TTC549 (cell line): Measurements from ENCODE around the gene LGALS3BP.
"Not testable (repeated sequence)": the region's sequence is repeated elsewhere in the genome, so short reads cannot be mapped to it uniquely, and the experiment has no call there.

Experiments
- FAIRE-seq: peaks from 2 replicates; lab custom pipeline; 2012; peaks lifted over from hg19 to GRCh38; lab: Jason Lieb, UNC

LGALS3BP gene

DNA sequence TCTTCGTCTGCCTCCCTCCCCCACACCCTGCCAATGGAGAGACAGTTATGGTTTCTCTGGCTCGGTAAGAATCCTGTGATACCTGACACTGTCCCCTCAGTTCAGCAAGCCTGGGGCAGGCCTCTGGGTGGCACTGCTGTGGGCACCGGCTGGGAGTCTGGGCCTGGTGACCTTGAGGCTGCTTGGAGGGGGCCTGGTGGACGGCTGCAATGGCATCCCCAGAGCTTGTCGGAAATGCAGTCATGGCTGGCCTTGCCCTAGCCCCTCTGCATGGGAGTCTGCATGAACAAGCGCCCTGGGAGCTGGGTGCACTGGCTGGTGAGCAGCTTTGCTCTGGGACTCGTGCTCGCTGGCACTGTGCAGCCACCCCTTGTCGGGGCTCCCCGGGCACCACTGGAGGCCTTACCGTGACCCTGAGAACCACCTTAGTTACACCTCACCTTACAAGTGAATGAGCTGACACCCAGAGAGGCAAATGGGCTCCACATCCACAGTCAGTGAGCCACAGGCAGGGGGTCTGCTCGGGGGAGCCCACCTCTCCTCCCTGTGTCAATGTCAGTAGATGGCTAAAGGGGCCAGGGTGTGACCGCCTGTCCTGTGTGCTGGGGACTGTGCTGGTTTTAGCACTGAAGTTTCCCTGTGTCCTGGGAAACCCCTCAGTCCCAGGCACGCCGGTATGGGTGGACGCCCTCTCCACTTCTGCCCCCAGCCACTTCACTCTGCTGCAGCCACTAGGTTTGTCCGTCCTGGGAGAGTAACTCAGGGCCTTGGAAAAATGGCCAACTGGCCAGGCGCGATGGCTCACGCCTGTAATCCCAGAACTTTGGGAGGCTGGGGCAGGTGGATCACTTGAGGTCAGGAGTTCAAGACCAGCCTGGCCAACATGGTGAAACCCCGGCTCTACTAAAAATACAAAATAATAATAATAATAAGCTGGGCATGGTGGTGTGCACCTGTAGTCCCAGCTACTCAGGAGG is 1.4 kb downstream of the LGALS3BP start:
- FAIRE-seq, result no peak

DNA sequence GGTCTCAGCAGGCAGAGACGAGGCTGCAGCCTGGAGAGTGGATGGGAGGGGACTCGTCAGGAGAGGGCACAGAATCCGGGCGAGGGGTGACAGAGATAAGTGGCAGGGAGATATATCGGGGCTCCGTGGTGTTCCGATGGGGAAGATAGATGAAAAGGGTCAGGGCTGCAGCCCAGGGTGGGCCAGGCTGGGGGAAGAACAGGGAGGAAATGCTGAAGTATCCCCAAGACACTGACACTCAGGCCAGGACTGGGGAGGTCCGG is 2.1 kb downstream of the LGALS3BP start:
- FAIRE-seq, result no peak

DNA sequence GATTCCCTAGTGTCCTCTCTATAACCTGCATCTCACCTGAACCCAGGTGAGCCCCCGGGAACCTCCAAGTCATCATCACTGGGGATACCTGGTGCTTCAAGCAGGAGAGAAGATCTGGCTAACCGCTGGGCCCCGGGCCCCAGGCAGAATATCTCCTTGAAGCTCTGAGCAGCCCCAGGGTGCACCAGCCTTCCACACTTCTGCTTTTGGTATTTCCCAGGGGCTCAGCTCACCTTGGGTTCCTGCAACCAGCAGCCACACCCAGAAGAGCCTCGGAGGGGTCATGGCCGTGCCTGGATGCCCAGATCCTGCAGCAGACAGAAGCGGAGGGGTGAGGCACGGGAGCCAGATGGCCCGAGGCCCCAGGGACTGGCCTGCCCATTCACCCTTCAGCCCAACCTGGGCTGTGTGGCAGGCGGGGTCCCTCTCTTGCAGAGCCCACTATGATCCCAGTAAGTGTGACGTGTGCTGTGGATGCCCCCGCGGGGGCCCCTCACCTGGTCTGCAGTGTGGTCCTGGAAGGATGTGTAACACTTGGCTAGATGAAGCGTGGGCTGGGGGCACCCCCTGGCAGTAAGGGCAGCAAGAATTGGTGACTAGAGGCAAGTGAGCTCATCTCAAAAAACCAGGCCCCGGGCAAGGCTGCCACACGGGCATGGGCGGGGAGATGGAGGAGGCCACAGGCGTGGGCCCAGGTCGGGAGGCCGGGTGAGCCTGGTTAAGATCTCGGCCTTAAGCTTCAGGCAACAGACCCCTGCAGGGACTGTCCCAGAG is 2.6 kb downstream of the LGALS3BP start:
- FAIRE-seq, result no peak

DNA sequence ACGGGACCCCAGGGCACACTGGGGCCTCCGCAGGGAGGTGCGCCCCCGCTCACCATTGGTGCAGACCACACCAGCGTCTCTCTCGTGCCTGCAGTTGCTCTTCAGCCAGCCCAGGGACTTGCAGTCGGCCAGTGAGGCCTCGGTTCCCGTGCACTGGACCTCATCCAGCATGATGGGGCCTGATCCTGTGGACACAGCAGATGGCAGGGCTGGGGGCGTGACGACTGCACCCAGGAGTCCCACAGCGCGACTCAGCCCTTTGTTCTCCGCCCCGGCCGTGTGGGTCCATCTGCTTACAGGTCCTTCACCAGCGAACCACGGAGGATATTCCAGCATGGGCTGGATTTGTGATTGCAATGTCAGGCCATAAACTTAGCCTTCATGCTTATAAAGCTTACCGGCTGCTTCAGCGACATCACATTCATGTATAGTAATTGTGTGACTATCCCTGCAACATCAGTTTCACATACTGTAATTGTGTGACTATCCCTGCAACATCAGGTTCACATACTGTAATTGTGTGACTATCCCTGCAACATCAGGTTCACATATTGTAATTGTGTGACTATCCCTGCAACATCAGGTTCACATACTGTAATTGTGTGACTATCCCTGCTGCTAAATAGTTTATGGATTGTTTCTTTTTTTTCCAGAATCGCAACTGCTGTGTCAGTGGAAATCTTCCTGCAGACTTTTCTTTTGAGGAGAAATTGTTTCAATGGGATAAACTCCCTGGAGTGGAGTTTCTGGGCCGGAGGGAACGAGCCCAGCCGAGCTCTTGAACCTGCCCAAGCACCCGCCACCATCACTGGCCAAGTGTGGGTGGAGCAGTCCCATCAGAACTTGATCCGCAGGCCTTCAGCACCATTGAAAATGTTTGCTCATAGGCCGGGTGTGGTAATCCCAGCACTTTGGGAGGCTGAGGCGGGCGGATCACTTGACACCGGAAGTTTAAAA is 4.8 kb downstream of the LGALS3BP start:
- peak; percentile 98 for FAIRE-seq

DNA sequence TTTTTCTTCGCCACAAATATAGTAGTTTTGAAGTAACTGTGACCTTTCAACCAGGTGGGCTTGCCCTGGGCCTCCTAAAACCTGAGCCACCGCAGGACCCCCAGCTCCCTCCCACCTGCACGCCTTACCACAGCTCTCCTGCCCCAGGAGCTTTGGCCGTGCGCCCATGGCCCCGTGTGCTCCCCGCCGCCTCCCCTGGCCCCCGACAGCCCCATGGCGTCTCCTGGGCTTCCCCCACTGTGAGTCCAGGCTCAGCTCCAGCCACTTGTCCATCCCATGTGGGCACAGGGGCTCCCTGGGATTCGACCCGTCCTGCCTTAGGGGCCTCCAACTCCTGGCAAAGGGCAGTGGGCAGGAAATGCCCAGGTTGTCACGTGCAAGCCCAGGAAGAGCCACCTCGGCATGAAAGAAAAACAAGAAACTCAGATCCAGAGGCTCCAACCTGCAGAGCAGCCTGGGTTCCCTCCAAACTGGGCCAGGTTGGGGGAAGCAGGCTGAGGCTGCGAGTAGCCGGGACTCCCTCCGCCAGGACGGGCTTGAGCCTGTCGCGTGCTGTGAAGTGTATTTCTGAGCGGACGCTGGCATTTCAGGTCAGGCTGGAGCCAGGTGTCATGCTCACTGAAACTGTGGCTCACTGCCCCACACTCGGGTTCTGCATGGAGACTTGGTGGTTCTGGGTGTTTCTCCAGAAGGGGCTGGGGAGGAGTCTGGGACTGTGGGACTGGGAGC is 5.8 kb downstream of the LGALS3BP start:
- no peak for FAIRE-seq

DNA sequence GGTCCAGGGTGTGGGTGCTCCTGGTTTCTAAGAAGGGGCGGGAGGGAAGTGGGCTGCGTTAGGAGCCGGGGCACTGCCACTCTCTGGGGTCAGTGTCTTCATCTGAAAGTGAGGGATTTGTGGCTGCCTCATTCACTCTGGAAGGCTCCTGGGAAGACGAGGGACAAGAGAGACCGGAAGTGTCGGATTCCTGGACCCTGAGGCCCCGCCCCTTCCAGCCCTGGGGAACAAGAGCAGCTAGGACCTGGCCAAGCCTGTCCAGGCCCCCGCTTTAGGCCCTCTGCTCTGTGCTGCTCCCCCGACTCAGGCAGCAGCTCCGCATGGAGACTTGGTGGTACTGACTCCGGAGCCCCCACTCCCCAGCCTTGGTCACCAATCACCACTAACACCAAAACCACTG is 6.5 kb downstream of the LGALS3BP start:
- FAIRE-seq, result no peak

DNA sequence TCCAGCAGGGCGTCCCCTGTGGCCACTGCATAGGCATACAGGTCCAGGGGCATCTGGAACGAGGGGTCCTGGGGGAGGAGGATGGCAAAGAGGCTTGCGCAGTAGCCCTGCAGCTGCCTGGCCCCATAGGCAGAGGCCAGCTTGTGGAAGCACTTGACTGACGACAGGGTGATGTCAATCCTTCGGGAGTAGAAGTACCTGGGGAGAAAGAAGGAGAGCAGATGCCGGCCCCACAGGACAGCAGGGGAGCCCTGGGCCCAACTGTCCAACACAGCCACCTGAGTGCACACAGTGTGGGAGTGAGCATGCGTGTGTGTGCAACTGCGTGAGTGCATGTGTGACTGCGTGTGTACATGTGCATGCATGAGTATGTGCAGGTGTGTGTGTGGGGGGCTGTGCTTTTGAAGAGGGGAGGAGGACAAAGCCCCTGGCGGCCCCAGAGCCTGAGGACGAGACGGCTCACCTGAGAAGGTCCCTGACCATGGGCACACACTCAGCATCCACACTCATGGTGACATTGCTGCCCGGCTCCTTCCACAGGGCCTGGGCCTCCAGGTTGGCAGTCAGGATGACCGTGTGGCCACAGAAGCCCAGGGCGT is 7.1 kb downstream of the LGALS3BP start:
- no peak for FAIRE-seq

DNA sequence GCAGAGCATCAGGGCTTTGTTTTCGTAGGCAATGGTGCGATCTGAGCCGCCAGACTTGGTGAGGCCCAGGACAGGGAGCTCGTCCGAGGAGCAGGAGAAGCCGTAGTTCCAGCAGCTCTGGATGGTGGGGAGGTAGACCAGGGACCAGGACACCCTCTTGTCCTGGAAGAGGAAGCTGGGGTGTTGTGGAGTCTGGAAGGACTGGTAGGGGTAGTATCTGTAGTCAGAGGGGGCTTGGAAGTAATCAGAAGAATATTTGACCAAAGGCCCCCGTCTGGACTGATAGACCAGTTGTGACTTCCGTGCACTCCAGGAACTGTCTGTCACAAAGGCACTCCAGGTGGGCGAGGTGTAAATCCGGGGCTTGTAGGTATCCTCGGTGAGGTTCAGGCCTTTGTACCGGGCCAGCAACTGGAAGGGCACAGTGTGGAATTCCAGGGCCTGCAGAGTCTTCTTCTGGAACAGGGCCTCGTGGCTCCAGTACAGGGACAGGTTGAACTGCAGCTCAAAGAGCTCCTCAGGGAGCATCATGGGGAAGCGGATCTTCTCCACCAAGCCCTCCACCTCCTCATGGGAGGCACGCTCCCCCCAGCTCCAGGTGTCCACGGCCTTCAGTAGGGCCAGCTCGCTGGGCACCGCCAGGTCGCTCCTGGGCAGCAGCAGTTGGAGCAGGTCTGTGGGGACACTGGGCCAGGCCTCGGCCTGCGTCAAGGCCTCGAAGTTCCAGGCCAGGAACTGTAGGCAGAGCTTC is 7.8 kb downstream of the LGALS3BP start:
- no peak for FAIRE-seq

DNA sequence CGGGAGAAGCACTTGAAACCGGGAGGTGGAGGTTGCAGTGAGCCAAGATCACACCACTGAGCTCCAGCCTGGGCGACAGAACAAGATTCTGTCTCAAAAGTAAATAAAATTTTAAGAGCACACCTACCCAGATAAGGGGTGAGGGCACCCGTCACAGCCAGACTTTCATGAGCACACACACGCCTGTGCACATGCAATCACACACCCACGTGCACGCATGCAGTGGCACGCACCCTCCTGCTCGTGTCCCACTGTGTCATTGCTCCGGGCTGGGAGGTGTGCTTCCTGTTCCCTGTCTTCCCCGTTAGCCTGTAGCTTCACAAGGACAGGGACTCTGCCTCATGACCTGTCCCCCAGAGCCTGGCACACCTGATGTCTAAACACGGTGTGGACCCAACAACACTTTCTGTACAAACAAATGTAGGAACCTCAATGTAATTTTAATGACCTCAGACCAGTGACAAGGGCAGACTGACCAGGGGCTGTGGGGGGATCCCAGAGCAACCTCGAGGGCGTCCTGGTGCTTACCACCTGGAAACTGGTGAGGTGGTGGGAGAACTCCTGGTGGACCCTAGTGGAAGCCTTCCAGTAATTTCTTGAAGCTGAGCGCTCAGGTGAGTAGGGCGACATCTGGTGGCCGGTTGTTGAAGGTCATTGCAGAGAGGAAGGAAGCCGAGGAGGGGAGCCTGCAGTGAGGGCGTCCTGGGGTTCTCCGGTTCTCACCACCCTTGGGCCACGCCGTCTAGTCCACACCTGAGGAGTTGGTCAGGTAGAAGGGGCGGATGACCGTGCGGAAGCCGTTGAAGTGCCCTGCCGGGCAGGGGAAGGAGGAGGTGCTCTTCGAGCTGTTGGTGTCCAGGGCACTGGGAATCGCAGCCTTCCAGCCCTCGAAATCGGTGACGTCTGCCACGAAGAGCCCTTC is 8.6 kb downstream of the LGALS3BP start:
- no peak for FAIRE-seq

DNA sequence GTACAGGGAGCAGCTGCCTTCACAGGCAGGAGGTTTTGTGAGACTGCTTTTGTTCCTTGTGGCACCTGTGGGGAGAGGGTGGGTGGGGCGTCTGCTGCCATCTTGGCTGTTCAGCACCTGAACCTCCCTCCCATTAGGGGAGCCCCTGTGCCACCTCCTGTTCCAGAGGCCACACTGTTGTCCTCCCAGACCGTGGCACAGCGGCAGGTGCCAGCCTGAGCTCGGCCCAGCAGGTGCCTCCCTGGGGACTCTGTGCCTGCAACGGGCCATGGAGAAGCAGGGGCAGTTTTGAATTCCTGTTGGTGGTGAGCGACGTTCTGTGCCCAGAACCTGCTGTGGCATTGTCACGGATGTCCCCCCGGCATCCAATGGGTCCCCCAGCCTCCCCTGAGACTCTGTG is 9.9 kb downstream of the LGALS3BP start:
- FAIRE-seq, result no peak

DNA sequence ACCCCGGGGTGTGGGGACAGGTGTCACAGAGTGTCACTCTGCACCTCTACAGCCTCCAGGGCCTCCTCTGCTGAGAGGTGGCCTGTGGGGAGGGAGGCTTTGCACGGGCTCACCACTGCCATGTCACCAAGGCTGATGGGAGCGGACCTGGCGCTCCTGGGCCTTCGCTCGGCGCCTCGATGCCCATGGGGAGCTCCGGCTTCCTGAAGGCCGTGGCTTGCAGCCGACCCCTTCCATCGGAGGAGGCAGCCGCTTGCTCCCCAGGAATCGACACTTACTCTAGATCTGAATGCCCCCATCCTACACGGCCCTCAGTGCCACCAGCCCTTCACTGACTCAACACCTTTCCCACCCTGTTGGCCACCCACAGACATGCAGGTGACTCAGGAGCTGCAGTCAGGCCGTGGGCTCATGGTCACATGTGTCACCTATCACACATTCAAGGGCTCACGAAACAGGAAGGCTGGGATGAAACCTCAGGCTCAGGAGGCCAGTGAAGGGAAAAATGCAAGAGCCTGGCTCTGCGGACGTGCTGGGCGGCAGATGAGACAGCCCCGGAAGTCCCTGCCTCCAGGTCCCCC is 11.9 kb downstream of the LGALS3BP start:
- no peak for FAIRE-seq

DNA sequence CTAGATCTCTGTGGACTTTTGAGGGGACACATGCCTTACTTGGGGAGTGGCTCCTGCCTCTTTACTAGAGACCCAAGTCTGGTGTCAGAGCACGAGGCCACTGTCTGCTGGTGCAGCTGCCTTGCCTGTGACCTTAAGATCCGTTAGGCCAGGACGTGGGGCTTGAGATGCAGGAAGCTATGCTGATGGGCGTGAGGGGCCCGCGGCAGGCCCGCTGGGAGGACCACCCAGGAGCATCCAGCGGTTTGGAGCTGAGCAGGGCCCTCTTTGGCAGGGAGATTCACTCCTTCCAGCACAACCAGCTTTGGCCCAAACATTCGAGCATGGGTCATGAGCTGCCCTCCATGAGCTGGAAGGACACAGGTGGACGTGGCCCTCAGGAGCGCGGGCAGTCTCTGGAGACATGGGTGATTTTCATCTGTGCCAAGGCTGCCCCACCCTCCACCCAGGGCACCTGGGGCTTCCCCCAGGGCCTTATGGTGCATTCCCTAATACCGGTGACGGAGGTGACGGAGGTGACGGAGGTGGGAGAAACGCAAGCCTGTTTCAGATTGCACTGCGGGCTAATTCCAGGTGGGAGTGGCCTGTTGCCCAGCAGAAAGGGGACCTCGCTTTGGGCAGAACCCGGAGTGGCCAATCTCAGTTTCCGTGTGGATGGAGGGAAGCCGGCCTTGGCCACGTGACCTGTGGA is 12.7 kb downstream of the LGALS3BP start:
- no peak for FAIRE-seq

DNA sequence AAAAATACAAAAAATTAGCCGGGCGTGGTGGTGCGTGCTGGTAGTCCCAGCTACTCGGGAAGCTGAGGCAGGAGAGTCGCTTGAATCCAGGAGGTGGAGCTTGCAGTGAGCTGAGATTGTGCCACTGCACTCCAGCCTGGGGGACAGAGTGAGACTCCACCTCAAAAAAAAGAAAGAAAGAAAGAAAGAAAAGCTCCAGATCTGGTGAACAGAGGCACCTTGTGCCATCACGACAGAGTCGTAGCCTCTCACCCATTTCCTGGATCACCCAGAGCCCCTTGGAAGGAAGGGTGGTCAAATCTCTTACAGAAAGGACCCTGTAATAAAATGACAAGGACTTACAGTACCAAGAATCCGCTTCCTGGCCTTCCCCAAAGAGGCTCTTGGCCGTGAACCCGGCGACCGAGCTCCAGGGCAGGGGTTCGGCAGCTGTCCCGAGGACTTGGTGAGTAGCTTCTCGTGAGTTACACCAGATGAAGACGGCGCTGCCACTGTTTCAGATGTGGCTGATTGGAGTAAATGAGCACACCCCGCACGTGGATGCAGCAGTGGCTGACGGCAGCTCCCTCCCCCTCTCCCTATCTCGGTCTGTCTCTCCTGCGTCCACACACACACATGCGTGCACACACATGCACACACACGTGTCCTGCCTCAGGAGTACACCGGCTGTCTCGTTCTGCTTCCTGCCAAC is 13.5 kb downstream of the LGALS3BP start:
- FAIRE-seq, result no peak

DNA sequence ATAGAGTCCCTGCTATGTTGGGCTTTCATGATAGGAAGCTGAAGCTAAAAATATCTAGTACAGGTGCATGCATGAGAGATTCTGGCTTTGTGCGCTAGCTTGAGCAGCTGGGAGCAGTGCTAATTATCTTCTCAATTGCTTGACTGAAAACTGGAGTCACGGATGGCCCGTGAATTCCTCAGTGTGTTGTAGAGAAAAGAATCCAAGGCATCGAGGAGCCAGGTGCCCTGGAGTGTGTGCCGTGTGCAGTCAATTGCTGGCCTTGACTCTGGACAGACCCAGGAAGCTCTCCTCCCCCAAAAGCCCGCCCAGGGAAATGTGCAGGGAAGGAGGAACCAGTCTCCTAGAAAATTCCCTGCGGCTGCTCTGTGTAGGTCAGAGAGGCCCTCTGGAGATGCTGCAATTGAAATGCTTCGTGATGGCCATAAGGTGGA is 14.2 kb downstream of the LGALS3BP start:
- FAIRE-seq, result no peak

DNA sequence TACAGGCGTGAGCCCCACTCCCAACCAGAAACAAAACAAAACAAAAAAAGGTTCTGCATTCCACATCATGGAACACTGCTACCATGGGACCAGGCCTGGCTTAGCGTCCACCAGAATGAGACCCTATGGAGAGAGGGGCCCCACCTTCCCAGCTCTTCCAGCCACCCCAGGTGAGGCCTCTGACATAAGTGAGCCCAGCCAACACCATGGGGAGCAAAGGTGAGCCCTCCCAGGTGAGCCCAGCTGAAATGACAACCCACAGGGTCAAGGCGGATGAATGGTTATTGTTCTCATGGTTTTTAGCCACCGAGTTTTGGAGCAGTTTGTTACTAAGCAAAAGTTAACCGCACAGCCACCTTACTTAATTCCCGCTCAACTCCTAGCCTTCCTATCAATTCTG is 16.3 kb downstream of the LGALS3BP start:
- FAIRE-seq, result no peak

DNA sequence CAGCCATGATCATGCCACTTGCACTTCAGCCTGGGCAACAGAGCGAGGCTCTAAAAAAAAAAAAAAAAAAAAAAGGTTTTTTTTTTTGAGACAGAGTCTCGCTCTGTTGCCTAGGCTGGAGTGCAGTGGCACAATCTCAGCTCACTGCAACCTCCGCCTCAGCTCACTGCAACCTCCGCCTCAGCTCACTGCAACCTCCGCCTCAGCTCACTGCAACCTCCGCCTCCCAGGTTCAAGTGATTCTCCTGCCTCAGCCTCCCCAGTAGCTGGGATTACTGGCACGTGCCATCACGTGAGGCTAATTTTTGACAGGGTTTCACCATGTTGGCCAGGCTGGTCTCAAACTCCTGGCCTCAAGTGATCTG is 16.8 kb downstream of the LGALS3BP start:
- FAIRE-seq, result not testable (repeated sequence)

DNA sequence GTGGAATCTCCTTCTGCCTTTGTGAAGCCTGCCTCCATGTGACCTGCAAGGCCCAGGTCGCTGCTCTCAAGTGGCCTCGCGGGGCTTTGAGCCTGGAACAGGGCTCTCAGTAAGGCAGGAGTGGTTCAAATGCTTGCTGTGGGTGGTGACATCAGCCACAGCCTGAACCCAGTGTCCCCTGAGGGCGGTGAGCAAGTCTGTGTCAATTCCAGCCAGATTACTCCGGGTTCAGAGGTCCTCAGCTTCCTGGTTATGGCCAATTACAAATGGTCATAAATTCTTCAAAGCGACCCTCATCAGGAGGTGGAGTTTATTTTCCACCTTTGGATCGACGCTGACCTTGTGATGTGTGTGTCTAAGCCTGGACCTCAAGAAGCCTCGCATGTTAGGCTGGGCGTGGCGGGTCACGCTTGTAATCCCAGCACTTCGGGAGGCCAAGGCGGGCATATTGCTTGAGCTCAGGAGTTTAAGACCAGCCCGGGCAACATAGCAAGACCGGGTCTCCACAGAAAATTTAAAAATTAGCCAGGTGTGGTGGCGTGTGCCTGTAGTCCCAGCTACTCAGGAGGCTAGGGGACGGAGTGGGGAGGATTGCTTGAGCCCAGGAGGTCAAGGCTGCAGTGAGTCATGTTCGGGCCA is 17.3 kb downstream of the LGALS3BP start:
- FAIRE-seq, result no peak
